GM18951 (cell line): ENCODE results near the gene WDR35.
"Not testable (repeated sequence)": the region's sequence is repeated elsewhere in the genome, so short reads cannot be mapped to it uniquely, and the experiment has no call there.

ENCODE experiments used
- POLR2A ChIP-seq: IDR thresholded peaks from 4 replicates; pipeline ENCODE4 v1.6.1; 2011; ENCODE audit warnings: mild to moderate bottlenecking; ENCODE audit not compliant: insufficient read length, insufficient read depth; ENCODE audit errors: extremely low read depth
- in situ Hi-C: fragments of 300-500 bp; cut with MboI; formaldehyde crosslinking; loops from one replicate; pipeline ENCODE4 v1.12.0; 2022; ENCODE audit warnings: low sequenced_read_pairs, mixed read lengths, inconsistent platforms; ENCODE audit not compliant: unreplicated experiment

WDR35 gene

GRCh38 chr2:19899985-19900930 is 89.6 kb downstream of the WDR35 start:
- TF ChIP-seq POLR2A: no peak
- in situ Hi-C loops: no loop called here

DNA sequence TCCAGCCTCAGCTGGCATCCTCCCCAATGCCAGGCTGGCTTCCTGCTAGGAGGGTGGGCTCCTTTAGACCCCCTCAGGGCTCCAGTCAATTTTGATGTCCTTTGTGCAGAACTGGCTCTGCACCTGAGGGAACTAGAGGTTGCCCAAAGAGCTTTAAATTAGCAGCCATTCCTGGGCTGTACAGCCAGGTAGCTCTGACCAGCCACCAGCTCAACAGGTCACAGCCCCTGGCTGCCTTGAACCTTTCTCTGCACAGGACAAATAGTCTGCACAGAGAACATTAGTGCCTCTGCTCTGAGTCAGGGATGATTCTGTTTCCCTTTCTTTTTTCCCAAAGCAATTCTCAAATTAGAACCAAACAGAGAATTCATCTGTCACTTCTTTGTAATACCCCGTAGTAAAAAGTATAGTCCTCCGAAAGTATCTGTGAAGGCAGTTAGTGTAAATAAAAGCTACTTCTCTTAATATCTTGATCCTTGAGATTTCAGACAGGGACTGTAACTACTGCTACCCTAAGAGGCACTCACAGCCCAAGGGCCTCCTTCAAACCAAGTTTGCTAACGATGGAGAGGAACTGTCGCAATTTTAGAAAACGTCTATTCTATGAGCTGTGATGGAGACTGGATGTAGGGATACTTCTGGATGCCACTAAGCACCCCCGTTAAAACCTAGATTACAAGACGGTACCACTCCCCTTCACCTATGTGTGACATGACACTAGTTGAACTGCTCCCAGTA is 91.1 kb downstream of the WDR35 start:
- no peak for TF ChIP-seq POLR2A
- in situ Hi-C loops: no loop called here

GRCh38 chr2:19897623-19898245 is 92.2 kb downstream of the WDR35 start:
- in situ Hi-C loops: no loop called here
- no peak for TF ChIP-seq POLR2A

GRCh38 chr2:19895535-19895934 is 94.4 kb downstream of the WDR35 start:
- in situ Hi-C loops: no loop called here
- no peak for TF ChIP-seq POLR2A

GRCh38 chr2:19894134-19894792 is 95.6 kb downstream of the WDR35 start:
- in situ Hi-C loops: no loop called here
- TF ChIP-seq POLR2A: no peak

DNA sequence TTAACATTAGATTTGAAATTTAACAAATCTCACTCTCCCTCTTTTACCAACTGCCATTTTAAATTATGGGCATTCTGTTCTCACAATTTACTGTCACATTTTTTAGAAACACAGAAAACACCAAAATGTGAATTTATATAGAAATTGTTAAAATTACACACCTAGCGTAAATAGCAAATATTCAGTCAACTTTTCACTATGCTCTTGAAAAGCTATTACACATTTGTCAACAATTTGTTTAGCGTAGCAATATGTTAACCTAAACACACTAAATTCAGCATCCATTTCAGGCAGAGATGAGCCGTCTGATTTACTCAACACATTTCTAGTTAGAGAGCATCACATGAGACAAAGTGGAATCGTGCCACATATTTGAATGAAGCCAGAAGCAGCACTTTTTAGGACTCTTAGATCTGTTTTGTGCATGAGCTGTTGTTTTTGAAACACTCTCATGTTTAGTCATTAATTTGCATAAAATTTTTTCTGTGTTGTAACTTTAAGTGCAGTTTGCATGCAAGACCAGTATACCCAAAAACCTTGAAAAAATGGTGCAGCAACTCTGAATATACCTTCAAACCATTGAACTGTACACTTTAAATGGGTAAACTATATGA is 96.3 kb downstream of the WDR35 start:
- TF ChIP-seq POLR2A: no peak
- in situ Hi-C loops: no loop called here

DNA sequence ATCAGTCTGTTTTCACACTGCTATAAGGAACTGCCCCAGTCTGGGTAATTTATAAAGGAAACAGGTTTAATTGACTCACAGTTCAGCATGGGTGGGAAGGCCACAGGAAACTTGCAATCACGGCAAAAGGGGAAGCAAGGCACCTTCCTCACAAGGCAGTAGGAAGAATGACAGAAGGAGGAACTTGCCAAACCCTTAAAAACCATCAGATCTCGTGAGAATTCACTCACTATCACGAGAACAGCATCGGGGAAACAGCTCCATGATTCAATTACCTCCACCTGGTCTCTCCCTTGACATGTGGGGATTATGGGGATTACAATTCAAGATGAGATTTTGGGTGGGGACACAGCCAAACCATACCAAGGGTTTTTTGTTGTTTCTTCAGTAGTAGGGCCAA is 97.9 kb downstream of the WDR35 start:
- in situ Hi-C loops: not testable (repeated sequence)

- TF ChIP-seq POLR2A: no peak
- in situ Hi-C loops: no loop called here
Observed at GRCh38 chr2:19890104-19890503, 99.8 kb downstream of the WDR35 start.

- in situ Hi-C loops: no loop called here
- no peak for TF ChIP-seq POLR2A
Observed at GRCh38 chr2:19888831-19889230, 101.1 kb downstream of the WDR35 start.

GRCh38 chr2:19887510-19887909 is 102.4 kb downstream of the WDR35 start:
- no peak for TF ChIP-seq POLR2A
- in situ Hi-C loops: no loop called here

DNA sequence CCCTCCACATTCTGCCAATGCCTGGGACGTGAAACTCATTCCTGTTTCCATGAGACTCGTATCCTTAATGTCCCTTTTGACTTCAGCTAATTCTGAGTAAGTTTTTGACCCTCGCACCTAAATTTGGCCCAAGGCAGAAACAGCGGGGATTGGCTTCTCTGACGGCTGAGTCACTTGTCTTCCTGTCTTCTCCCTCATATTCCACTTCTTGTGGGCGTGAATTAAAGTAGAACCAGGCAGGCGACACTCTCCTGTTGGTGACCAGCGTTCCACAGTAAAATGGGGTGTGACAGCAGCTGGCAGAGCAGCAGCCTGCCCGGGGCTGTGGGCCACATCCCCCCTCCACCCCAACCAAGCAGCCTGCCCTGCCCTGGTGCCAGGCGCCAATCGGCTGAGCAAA is 103.6 kb downstream of the WDR35 start:
- in situ Hi-C loops: no loop called here
- no peak for TF ChIP-seq POLR2A

DNA sequence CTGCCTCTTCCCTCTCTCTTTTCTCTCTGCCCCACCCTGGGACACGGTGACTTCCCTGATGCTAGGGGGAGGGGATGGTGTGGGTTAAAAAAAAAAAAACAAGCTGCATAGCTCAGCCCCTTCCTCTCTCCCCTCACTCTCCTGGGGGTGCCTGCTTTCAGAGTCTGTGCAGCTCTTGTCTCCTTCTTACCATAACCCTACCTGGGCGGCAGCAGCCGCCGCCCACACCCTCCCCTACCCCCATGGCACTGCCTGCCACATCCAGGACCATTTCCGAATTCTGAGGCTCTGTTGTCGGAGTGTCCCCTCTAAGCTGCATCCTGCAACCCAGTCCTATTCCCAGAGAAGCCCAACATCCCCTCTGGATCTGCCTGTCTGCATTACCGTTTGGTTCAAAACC is 104.1 kb downstream of the WDR35 start:
- in situ Hi-C loops: no loop called here
- TF ChIP-seq POLR2A: no peak
